Hematopoietic multipotent progenitor cell treated with erythropoietin and hydrocortisone succinate and interleukin-3 and kit ligand, for 8 days (in vitro differentiated cells): ENCODE results near the gene PACS1.

Source experiments
- DNase-seq: peaks from one replicate; pipeline ENCODE4 v3.0.0-alpha.2; 2015

PACS1 gene

DNA sequence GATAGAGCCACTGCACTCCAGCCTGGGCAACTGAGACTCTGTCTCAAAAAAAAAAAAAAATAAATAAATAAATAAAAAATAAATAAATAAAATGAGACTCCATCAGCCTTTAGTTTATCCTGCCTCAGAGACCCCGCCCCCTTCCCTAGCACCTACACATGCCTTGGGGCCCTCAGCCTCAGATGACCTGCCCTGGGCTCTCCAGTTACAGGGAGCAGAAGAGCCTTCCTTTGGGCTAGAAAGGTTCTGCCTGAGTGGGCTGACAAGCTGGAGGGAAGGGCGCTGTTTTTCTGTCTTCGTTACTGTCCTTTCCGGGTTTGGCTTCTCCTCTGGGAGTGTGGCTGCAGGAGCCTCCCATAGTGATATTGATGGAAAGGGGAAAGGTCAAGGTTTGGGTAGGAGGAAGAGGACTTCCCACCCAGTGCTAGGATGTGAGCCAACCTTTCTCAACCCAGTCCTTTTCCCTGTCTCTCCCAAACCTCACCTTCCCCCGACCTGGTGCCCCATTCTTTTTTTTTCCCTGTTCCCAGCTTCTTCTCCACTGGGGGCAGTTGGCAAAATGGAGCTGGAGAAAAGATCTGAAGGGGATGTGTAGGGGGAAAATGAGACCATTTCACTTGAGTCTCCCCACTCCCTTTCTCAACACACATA is 19.4 kb upstream of the PACS1 start:
- DNase-seq = no peak

DNA sequence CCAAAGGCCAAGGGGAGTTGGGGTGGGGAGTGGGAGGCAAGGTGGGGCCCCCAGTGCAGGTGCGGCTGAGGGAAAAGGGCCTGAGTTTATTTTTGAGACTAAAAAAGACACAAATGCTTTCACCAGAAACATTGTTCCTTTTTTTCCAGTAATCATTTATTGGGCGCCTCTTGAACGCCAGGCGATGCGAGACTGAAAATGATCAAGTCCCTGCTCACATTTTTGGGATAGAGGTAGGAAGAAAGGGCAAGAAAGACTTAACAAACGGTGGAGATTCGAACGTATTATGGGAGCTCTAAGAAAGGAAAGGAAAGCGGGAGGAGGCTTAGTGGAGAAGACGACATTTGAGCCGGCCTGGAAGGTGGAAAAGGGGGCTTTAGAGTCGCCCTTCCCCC is 18.7 kb upstream of the PACS1 start:
- no peak for DNase-seq

DNA sequence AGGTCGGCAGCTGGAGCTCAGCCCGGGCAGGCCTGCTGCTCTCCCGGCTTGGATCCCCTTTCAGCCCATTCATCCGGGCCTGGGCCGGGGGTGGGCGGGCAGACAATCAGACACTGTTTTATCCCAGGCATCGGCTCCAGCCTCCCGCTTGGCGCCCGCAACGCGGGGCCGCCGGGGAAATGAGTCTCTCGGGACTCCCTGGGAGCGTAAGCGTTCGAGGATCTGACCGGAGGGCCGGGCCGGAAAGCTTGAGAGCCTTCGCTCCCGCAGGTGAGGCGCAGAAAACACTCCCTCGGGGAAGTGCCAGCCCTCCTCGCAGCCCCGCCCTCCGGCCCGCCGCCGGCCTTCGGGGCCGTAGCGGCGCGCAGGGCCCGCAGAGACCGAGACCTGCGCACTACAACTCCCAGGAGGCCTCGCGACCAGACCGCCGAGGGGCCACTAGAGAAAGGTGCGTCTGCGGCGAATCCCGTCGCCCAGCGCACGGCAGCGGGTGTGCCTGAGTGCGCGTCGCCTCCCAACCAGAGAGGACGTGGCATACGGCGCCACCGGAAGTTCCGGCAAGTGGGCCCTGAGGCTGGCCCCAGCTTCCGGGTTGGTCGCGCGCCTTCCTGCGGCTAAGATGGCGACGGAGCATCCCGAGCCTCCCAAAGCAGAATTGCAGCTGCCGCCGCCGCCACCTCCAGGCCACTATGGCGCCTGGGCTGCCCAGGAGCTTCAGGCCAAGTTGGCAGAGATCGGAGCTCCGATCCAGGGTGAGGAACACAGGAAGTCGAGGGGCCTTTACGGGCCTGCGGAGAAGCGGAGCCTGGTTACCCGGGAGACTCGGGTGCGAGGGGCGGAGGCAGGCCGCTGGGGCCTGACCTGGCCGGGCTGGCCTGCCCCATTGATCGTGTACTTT is 18.1 kb upstream of the PACS1 start, which contains the start of gene SF3B2:
SF3B2 (plus strand) TSS at position 599 of the 898 bp plus-strand sequence; CDS start at position 620, 21 bp downstream.
- DNase-seq = peak; percentile 98

- no peak for DNase-seq
These were observed 17.4 kb upstream of the PACS1 start for GRCh38 chr11:66052664-66052982.

GRCh38 chr11:66055021-66055420 is 15.1 kb upstream of the PACS1 start:
- DNase-seq = no peak

GRCh38 chr11:66056501-66056900 is 13.6 kb upstream of the PACS1 start:
- no peak for DNase-seq

- no peak for DNase-seq
These were observed 9.9 kb upstream of the PACS1 start for GRCh38 chr11:66059966-66060680.

DNA sequence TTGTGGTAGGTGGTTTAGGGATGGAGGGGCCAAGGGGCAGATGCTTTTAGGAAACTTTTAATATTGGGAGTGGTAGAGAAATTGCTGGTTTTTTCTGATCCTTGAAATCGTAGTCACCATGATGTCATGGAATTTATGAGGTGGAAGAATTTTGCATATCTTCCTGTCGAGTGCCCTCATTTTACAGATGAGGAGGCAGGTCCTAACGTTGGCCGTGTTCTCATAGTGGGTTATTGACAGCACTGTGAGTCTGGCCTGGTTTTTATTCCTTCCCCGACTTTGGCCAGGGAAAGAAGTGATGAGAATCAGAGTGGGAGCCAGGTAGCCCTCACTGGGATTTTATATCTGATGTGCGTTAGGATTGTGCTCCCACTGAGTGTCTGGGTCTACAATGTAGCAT is 8.8 kb upstream of the PACS1 start:
- DNase-seq = no peak

- DNase-seq = no peak
These were observed 7.7 kb upstream of the PACS1 start for GRCh38 chr11:66062408-66062807.

- DNase-seq = no peak
These were observed 6.2 kb upstream of the PACS1 start for GRCh38 chr11:66063900-66064299.

DNA sequence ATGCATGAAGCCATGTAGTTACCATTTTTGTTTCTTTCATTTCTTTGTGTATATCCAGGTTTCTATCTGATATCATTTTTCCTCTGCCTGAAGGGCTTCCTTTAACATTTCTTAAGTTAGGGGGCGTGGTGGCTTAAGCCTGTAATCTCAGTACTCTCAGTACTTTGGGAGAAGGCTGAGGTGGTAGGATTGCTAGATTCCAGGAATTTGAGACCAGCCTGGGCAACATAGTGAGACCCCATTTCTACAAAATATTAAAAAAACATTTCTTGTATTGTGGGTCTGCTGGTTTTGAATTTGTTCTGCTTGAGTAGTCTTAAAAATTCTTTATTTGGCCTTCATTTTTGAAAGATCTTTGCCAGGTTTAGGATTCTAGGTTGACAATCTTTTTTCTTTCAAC is 5.5 kb upstream of the PACS1 start:
- DNase-seq = no peak

DNA sequence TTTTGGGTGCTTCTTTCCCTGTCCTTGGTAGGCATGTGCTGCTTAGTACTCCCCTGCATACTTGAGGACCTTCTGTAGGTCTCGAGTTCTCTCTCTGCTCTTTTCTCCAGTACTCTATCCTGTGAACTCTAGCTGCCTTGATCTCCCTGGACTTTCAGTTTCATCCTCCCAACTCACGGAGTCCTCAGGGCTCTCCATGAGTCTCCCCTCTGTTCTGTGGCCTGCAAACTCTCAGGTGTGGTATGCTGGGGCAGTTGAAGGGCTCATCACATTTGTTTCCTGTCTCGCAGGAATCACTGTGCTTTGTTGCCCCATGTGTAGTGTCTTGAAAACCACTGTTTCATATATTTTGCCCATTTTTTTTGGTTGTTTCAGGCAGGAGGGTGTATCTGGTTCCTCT is 3.3 kb upstream of the PACS1 start:
- no peak for DNase-seq

DNA sequence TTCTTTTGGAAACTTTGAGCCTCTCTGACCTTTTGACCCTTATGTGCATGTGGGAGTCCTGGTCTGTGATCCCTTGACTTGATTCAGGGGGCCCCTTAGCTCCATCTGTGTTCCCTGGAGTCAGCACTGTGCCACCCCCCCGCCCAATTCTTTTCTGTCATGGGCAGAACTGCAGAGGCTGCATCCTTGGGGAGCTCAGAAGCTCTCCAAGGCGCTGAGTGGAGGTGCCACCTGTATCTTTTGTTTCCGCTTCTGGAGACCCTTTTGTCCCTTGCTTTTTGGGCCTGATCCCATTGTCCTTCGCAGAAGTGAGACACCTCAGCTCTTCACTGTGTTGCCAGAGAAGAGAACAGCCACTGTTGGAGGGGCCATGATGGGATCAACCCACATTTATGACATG is 2.4 kb upstream of the PACS1 start:
- DNase-seq = no peak

- peak; percentile 72 for DNase-seq
These were observed 1.8 kb upstream of the PACS1 start for GRCh38 chr11:66068154-66068821.

DNA sequence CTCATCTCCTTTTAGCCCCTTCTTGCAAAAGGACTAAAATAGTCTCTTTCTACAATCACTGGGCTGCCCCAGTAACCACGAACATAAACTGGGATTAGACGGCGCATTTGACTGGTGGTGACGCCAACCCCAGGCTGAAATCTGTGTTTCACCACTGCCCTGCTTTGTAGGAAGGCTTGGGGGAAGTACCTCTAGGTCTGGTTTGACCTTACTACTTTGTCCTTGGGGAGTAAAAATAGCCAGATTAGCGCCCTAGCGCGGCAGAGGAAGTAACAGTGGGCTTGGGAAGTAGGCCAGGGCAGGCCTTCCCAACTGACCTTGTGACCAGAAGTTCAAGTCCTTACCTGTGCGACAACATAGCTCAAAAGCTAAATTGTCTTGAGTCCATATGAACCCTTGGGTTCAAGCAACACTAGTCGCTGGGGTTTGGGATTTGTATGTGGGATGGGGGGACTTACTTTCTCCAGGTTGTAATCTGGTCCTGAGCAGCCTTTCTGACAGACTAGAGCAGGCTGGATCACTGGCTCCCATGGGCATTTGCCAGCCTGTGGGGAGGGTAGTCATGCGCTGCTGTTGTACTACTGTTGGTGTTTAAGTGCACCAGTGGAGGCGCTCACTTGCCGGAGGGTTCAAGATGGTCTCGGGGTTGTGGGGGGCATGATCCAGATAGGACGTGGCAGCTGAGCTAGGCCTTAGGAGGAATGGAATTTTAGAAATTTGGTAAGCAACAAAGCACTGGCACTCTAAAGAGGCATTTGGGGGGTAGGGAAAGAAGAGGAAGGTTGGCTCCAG is 953 bp upstream of the PACS1 start:
- DNase-seq = peak; percentile 62

GRCh38 chr11:66070604-66071380 is 720 bp downstream of the PACS1 start:
- no peak for DNase-seq

- DNase-seq = peak; percentile 34
These were observed 1.3 kb downstream of the PACS1 start for GRCh38 chr11:66071381-66071801.

DNA sequence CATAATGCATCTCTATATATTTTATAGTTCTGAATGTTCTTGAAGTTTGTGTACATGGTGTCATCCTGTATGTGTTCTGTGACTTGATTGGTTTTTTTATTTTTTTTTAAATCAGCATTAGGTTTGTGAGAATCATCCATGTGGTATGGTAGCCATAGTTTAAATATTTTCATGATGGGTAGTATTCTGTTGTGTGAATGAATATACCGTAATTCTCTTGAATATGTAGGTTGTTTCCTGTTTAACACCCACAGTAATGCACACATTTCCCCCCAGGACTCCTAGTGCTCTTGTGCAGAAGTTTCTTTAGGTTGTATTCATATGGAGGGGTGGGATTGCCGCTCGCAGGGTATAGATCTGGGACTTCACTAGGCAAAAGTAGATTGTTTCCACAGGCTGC is 2.0 kb downstream of the PACS1 start:
- DNase-seq = no peak

DNA sequence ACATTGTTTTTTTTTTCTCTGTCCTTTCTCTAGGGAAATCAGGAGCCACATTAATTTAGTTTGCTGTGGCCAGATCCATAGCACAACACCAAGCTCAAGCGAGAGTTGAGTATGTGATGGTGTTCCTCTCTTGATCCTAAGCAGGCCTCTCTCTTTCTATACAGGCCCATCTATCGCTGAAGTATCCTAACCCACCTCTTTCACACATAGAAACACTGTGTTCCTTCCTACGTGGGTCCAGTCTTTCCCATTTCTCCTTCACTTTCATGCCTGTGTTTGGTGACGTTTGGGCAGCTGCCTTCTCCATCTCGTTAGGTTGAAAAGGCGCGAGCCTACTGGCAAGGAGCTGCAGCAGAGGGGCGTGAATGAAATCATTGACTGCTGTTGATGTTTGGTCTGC is 2.4 kb downstream of the PACS1 start:
- no peak for DNase-seq

DNA sequence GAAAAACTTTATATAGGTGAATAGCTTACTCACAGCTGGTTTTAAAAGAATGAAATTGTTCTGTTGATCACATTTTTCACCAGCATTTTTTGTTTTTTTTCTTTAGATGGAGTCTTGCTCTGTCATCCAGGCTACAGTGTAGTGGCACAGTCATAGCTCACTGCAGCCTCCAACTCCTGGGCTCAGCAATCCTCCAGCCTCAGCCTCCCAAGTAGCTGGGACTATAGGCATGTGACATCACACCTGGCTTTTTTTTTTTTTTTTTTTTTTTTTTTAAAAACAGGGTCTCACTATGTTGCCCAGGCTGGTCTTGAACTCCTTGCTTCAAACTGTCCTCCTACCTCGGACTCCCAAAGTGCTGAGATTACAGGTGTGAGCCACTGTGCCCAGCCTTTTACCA is 3.6 kb downstream of the PACS1 start:
- DNase-seq = no peak

DNA sequence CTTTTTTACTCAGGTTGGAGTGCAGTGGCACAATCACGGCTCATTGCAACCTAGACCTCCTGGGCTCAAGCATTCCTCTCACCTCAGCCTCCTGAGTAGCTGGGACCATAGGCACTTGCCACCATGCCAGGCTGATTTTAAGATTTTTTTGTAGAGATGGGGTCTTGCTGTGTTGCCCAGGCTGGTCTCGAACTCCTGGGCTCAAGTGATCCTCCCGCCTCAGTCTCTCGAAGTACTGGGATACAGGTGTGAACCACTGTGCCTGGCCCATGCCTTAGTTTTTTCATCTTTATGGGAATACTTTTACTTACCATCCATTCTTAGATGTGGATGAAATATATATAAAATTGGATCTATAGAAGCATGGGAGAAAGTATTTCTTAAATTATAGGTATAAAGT is 5.2 kb downstream of the PACS1 start:
- no peak for DNase-seq

- DNase-seq = no peak
These were observed 6.5 kb downstream of the PACS1 start for GRCh38 chr11:66076561-66076960.
